ENCODE data around the gene SELENON. TPM values are rescaled to one million over a fixed set of nuclear protein-coding genes. Genes with fewer than 3 reads are reported as not detected.

The SELENON gene
- total RNA-seq, 1 experiment from 2014 or later: 57.2 TPM

DNA sequence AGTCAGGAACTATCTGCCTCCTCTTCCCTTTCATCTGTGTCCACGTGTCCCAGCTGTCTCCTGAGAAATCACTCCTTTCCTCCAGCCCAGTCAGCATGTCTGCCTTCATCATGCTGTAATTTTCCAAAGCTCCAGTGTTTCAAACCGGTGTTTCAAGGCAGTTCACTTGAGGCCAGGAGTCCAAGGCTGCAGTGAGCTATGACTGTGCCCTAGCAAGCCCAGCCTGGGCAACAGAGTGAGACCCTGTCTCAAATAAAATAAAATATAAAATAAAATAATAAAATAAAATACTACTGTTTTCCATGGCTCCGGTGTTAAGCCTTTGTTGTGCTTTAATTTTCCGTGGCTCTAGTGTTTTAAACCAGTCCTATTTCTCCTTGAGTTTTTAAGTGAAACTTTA, 7.9 kb upstream of the SELENON start:
- Histone ChIP-seq H3K9me3 (ENCODE audit: control insufficient read depth, insufficient read depth, low read depth, low read length) (no peaks in the 10 kb centered on the region), H3K36me3 (ENCODE audit: control insufficient read depth, insufficient read depth, low read length) (no peaks in the 10 kb centered on the region), H3K4me1 (ENCODE audit: control insufficient read depth, insufficient read depth, low read length) (no peaks in the 10 kb centered on the region), H3K4me3 (ENCODE audit: low read depth in 2 of 2, low read length in 2 of 2) (no peak overlapping the region), H3K27ac (ENCODE audit: low read length) (no peak overlapping the region), H3K27me3 (ENCODE audit: control insufficient read depth, insufficient read depth, low read length) (no peaks in the 10 kb centered on the region)
- intact Hi-C loops (cut with micrococcal nuclease; ENCODE audit: unreplicated experiment): no loop called here
- CTCF ChIA-PET: no interaction called here
- BruUV-seq (replicated peaks): no TSS peak
- ATAC-seq (no peak), DNase-seq (ENCODE audit: low read depth, low spot score) (no peak)
- POLR2A ChIA-PET: no interaction called here
- in situ Hi-C loops (cut with HindIII; ENCODE audit: low pct_unique_long_range_greater_than_20kb, low sequenced_read_pairs): no loop called here
- TF ChIP-seq SIN3A (IDR thresholded peaks at IDR 0.05; ENCODE audit: borderline replicate concordance, insufficient read depth, low read depth, low read length) (no peak), POLR2AphosphoS5 (IDR thresholded peaks at IDR 0.05; ENCODE audit: low read depth, low read length) (no peak)
- TF ChIP-seq, protein P1, sequence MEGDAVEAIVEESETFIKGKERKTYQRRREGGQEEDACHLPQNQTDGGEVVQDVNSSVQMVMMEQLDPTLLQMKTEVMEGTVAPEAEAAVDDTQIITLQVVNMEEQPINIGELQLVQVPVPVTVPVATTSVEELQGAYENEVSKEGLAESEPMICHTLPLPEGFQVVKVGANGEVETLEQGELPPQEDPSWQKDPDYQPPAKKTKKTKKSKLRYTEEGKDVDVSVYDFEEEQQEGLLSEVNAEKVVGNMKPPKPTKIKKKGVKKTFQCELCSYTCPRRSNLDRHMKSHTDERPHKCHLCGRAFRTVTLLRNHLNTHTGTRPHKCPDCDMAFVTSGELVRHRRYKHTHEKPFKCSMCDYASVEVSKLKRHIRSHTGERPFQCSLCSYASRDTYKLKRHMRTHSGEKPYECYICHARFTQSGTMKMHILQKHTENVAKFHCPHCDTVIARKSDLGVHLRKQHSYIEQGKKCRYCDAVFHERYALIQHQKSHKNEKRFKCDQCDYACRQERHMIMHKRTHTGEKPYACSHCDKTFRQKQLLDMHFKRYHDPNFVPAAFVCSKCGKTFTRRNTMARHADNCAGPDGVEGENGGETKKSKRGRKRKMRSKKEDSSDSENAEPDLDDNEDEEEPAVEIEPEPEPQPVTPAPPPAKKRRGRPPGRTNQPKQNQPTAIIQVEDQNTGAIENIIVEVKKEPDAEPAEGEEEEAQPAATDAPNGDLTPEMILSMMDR (IDR thresholded peaks at IDR 0.05): no peak

- no peak overlapping the region for H3K27ac ChIP-seq (ENCODE audit: low read length)
- H3K4me1 ChIP-seq (ENCODE audit: control insufficient read depth, insufficient read depth, low read length): no peaks in the 10 kb centered on the region
- DNase-seq (ENCODE audit: low read depth, low spot score) (no peak), ATAC-seq (no peak)
- no peaks in the 10 kb centered on the region for H3K27me3 ChIP-seq (ENCODE audit: control insufficient read depth, insufficient read depth, low read length)
- H3K36me3 ChIP-seq (ENCODE audit: control insufficient read depth, insufficient read depth, low read length): no peaks in the 10 kb centered on the region
- no peak overlapping the region for H3K4me3 ChIP-seq (ENCODE audit: low read depth in 2 of 2, low read length in 2 of 2)
- H3K9me3 ChIP-seq (ENCODE audit: control insufficient read depth, insufficient read depth, low read depth, low read length): no peaks in the 10 kb centered on the region
- ChIA-PET CTCF (interaction anchor here (0.6 to 0.7 kb wide), 3 partner anchors 11 to 209 kb away, joined by 3 to 6 read pairs (median 4); no protein-coding TSS in a partner anchor), POLR2A (no interaction called here)
- in situ Hi-C loops (cut with HindIII; ENCODE audit: low pct_unique_long_range_greater_than_20kb, low sequenced_read_pairs): no loop called here
- BruUV-seq (replicated peaks): no TSS peak
- TF ChIP-seq, protein P1 (IDR thresholded peaks at IDR 0.05): no peak
- TF ChIP-seq TCF7L2 (IDR thresholded peaks at IDR 0.05; ENCODE audit: low read depth, low read length): no peak
- TF ChIP-seq POLR2AphosphoS5 (IDR thresholded peaks at IDR 0.05; ENCODE audit: low read depth, low read length): no peak
- TF ChIP-seq, protein P2, sequence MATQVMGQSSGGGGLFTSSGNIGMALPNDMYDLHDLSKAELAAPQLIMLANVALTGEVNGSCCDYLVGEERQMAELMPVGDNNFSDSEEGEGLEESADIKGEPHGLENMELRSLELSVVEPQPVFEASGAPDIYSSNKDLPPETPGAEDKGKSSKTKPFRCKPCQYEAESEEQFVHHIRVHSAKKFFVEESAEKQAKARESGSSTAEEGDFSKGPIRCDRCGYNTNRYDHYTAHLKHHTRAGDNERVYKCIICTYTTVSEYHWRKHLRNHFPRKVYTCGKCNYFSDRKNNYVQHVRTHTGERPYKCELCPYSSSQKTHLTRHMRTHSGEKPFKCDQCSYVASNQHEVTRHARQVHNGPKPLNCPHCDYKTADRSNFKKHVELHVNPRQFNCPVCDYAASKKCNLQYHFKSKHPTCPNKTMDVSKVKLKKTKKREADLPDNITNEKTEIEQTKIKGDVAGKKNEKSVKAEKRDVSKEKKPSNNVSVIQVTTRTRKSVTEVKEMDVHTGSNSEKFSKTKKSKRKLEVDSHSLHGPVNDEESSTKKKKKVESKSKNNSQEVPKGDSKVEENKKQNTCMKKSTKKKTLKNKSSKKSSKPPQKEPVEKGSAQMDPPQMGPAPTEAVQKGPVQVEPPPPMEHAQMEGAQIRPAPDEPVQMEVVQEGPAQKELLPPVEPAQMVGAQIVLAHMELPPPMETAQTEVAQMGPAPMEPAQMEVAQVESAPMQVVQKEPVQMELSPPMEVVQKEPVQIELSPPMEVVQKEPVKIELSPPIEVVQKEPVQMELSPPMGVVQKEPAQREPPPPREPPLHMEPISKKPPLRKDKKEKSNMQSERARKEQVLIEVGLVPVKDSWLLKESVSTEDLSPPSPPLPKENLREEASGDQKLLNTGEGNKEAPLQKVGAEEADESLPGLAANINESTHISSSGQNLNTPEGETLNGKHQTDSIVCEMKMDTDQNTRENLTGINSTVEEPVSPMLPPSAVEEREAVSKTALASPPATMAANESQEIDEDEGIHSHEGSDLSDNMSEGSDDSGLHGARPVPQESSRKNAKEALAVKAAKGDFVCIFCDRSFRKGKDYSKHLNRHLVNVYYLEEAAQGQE (IDR thresholded peaks at IDR 0.05; ENCODE audit: insufficient read depth in 1 of 2, low read depth in 2 of 2, low read length in 1 of 2): no peak
- no peak for TF ChIP-seq SIN3A (IDR thresholded peaks at IDR 0.05; ENCODE audit: borderline replicate concordance, insufficient read depth, low read depth, low read length)
- intact Hi-C loops (cut with micrococcal nuclease; ENCODE audit: unreplicated experiment): no loop called here
Measured at GRCh38 chr1:25793585-25794170, 6.3 kb upstream of the SELENON start.
